Epithelial cell of umbilical artery (primary cell): ENCODE data around the gene PLEKHH1. TPM values are rescaled to one million over a fixed set of nuclear protein-coding genes. Genes with fewer than 3 reads are reported as not detected.

ENCODE experiments used
- total RNA-seq: library from RNA; depleted of rRNA; stranded (reverse); fragments of >200 nt; gene quantifications from 2 replicates; pipeline ENCODE4 v1.2.3, GENCODE V29; 2014

Gene PLEKHH1
- total RNA-seq, result under 0.01 TPM in 2 replicates

DNA sequence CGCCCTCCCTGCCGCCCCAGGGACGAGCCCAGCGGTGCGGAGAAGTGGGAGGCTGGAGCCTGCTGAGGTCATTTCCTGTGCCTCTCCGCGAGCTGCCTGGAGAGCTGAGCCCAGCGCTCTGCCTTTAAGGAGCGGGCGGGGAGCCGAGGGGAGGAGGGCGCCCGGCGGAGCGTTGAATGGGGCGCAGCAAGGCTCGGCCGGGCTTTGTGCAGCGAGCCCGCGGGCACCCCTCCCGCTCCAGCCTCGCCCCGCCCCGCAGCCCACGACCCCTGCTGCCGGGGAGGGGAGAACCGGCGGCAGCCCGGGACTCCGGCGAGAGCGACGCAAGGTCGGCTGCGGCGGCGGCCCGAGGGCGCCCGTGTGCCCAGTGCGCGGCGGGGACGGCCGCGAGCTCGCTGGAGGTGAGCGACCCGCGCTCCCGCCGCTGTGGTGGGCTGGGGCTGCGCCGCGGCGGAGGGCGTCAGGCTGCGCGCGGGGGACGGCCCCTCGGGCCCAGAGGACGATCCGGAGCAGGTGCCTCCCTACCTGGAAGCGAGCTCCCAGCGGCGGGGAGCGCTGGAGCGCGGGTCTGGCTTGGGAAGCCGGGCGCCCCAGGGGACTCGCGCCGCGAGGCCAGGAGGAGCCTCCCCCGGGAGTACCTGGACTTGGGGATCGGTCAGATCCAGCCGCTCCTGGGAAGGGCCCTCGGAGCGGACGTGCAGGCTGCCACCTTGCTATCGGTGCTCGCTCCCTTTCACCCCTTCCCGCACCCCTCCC is at the start of gene PLEKHH1:
PLEKHH1 (plus strand) TSS at position 293 of the 756 bp plus-strand sequence. CDS start 8,578 bp downstream, outside the sequence.

DNA sequence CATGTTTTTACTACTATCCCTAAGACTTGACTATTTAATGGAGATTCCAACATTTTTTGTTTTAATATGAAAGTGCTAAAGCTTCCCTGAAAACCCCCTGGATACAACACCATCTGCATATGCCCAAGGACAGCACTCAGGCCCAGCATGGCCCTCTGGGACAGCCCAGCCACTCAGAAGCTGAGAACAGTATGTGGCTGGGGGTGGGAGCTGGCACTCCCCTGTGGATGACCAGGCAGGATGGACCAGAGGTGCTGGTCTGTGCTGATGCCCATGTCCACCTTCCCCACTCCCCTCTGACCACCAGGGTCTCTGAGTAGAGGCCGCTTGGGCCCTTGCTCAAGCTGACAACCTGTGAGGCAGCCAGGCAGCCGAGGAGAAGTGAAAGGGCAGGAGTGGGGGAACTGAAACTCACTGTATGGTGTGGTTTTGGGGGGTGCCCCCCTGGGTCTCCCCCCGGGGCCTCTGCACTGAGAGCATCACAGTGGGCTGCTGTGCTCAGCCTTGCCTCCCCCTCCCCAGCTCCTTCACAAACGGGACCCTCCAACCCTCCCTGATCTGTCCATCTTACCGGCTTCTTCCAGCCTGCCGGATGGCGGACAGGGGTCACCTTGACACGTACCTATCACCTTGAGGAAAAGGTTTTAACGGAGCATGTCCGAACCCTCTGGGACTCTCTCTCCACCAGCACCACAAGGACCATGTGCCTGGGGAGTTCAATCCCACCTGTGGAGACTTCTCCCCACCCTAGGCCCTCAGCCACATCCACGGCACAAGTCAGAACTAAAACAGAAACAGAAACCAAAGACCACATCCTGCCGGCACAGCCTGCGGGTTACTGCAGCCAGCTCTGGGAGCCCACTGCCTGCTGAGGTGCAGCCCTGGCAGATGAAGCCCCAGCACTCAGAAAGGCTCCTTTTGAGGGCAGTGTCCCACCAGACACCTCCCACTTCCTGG is 44.9 kb upstream of the PLEKHH1 start, which contains the start of gene TMEM229B:
TMEM229B (minus strand) TSS at position 785 of the 957 bp plus-strand sequence. CDS start 14,798 bp downstream, outside the sequence.

DNA sequence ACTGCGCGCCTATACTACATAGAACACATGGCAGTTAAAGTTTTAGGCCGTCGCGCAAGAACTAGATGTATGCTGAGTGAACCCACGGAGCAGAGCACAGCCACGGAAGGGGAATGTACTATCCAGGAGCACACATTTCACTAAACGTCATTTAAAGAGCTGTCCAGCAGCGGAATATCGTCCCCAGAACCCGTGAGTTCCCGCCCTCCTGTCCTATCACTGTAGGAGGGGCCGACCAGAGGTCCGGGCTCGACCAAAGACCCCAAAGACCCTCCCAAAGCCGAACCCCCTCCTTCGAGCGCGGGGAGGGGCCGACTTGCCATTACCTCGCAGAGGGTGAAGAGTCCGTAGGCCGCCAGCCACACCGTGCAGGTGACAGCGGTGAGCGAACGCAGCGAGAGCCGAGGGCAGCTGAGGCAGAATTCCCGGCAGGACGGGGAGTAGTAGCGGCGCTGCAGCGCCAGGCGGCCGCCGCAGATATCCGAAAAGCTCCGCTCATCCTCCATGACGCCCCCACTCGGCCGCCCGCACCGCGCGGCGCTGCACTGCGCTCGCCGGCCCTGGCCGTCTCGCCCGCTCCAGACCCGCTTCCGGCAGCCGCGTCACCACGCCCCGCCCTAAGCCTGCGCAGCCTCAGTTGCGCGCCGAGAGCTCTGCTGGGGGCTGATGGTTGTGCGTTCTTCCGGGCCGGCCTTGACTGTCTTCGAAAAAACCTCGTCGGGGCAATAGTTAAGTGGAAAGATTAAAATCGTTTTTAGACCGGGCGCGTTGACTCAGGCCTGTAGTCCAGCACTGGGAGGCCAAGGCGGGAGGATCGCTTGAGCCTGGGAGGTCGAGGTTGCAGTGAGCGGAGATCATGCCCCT is 66.8 kb downstream of the PLEKHH1 start, which contains the start of gene PIGH:
PIGH (minus strand) TSS at position 571 of the 864 bp plus-strand sequence; CDS start at position 506, 65 bp downstream.

DNA sequence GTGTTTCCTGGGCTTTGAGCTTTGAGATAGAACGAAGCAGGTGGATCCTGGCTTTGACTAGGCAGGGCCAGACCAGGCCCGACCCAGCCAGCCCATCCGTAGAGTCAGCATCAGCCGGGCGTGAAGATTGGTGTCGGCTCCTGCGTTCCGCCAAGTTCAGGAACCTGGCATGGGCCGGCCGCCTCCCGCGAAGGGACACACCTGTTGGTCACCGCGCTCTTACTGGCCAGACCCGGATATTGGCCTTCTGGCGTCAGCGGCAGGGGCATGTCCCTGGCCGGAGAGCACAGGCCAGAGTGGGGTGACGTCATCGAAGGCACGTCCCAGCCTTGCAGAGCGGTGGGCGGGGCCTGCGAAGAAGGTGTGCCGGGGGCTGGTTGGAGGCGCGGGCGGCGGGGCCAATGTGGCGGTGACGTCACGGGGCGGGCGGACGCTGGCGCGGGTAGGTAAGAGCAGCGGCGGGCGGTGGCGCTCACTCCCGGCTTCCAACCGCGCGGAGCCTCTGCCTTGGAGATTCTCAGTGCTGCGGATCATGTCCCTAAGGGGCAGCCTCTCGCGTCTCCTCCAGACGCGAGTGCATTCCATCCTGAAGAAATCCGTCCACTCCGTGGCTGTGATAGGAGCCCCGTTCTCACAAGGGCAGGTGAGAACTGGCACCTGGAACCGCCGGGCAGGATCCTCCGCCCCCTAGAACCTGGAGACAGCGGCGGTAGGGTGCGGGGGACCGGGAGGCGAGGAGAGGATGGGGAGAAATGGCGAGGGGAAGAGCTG is 86.5 kb downstream of the PLEKHH1 start, which contains the start of gene ARG2:
ARG2 (plus strand) TSS at position 475 of the 771 bp plus-strand sequence; CDS start at position 533, 58 bp downstream.

Other genes starting within 250 kb of the PLEKHH1 start
- gene ATP6V1D, start 173.5 kb upstream of the PLEKHH1 start, total RNA-seq, result 110 and 116 TPM in 2 replicates
- 376 and 438 TPM in 2 replicates for gene EIF2S1, start 173.0 kb upstream of the PLEKHH1 start, total RNA-seq
- gene PLEK2, start 121.1 kb upstream of the PLEKHH1 start, total RNA-seq, result 14.9 and 27.0 TPM in 2 replicates
- under 0.01 and 0.15 TPM in 2 replicates for gene TMEM229B, start 44.6 kb upstream of the PLEKHH1 start, total RNA-seq
- gene PIGH, start 67.0 kb downstream of the PLEKHH1 start, total RNA-seq, result 12.3 TPM in 2 replicates
- gene ARG2, start 86.6 kb downstream of the PLEKHH1 start, total RNA-seq, result 33.0 and 61.1 TPM in 2 replicates
- 46.1 and 49.8 TPM in 2 replicates for gene VTI1B, start 141.3 kb downstream of the PLEKHH1 start, total RNA-seq
- 130 and 149 TPM in 2 replicates for gene RDH11, start 162.5 kb downstream of the PLEKHH1 start, total RNA-seq
- not detected in 2 replicates for gene RDH12, start 168.6 kb downstream of the PLEKHH1 start, total RNA-seq